GM18951 (cell line): Measurements from ENCODE around the gene ZDHHC7.

ENCODE experiments used
- POLR2A ChIP-seq: IDR thresholded peaks from 4 replicates; pipeline ENCODE4 v1.6.1; 2011; ENCODE audit warnings: mild to moderate bottlenecking; ENCODE audit not compliant: insufficient read length, insufficient read depth; ENCODE audit errors: extremely low read depth
- in situ Hi-C: fragments of 300-500 bp; cut with MboI; formaldehyde crosslinking; loops from one replicate; pipeline ENCODE4 v1.12.0; 2022; ENCODE audit warnings: low sequenced_read_pairs, mixed read lengths, inconsistent platforms; ENCODE audit not compliant: unreplicated experiment

ZDHHC7 gene

GRCh38 chr16:85047867-85048455 lies 36.6 kb upstream of the ZDHHC7 start:
- in situ Hi-C loops, result no loop called here
- TF ChIP-seq POLR2A, result no peak

- no peak for TF ChIP-seq POLR2A
- in situ Hi-C loops, result no loop called here
Measured at GRCh38 chr16:85046931-85047866, 35.9 kb upstream of the ZDHHC7 start.

GRCh38 chr16:85046472-85046916 lies 35.2 kb upstream of the ZDHHC7 start:
- no peak for TF ChIP-seq POLR2A
- in situ Hi-C loops, result no loop called here

- in situ Hi-C loops, result no loop called here
- TF ChIP-seq POLR2A, result no peak
Measured at GRCh38 chr16:85045641-85046471, 34.5 kb upstream of the ZDHHC7 start.

- in situ Hi-C loops, result no loop called here
- TF ChIP-seq POLR2A, result no peak
Measured at GRCh38 chr16:85045077-85045476, 33.7 kb upstream of the ZDHHC7 start.

- in situ Hi-C loops, result no loop called here
Measured at GRCh38 chr16:85042606-85043005, 31.3 kb upstream of the ZDHHC7 start.

GRCh38 chr16:85042167-85042526 lies 30.8 kb upstream of the ZDHHC7 start:
- in situ Hi-C loops, result no loop called here
- TF ChIP-seq POLR2A, result no peak

More at GRCh38 chr16:85042606-85043005, 31.3 kb upstream of the ZDHHC7 start:
- no peak for TF ChIP-seq POLR2A

GRCh38 chr16:85041219-85042166 lies 30.2 kb upstream of the ZDHHC7 start:
- no peak for TF ChIP-seq POLR2A
- in situ Hi-C loops, result no loop called here

- no peak for TF ChIP-seq POLR2A
- in situ Hi-C loops, result no loop called here
Measured at GRCh38 chr16:85040685-85041084, 29.4 kb upstream of the ZDHHC7 start.

GRCh38 chr16:85037721-85038120 lies 26.4 kb upstream of the ZDHHC7 start:
- in situ Hi-C loops, result no loop called here
- TF ChIP-seq POLR2A, result no peak

GRCh38 chr16:85037050-85037410 lies 25.7 kb upstream of the ZDHHC7 start:
- in situ Hi-C loops, result no loop called here
- no peak for TF ChIP-seq POLR2A

- in situ Hi-C loops, result no loop called here
- TF ChIP-seq POLR2A, result no peak
Measured at GRCh38 chr16:85036236-85037049, 25.1 kb upstream of the ZDHHC7 start.
